Astrocyte of the spinal cord (primary cell): ENCODE measurements around the gene SHC3.

Experiments
- DNase-seq: peaks from one replicate; pipeline ENCODE4 v3.0.0; 2011; ENCODE audit warnings: low read depth, low spot score
- H3K4me3 ChIP-seq: 2 replicates; pipeline ENCODE4 v1.5.1; 2011; ENCODE audit warnings: low read depth, mild to moderate bottlenecking, low read length, moderate library complexity
- CTCF ChIP-seq: IDR thresholded peaks from 2 replicates; pipeline ENCODE4 v1.5.1; 2012; ENCODE audit warnings: low read depth, mild to moderate bottlenecking, low read length, inconsistent platforms
- in situ Hi-C: cut with HindIII; loops from 2 replicates; pipeline ENCODE4 v1.10.0; 2017; ENCODE audit warnings: low sequenced_read_pairs

SHC3 gene

GRCh38 chr9:89204801-89205200 is 26.2 kb upstream of the SHC3 start:
- no peak for DNase-seq
- TF ChIP-seq CTCF = no peak
- no peak overlapping the region for H3K4me3 ChIP-seq
- in situ Hi-C loops = no loop called here

- in situ Hi-C loops = no loop called here
- TF ChIP-seq CTCF = no peak
- DNase-seq = no peak
- no peak overlapping the region for H3K4me3 ChIP-seq
Measured at GRCh38 chr9:89195131-89195797, 16.6 kb upstream of the SHC3 start.

- no peak for TF ChIP-seq CTCF
- DNase-seq = no peak
- no peak overlapping the region for H3K4me3 ChIP-seq
- in situ Hi-C loops = no loop called here
Measured at GRCh38 chr9:89194421-89195130, 16.0 kb upstream of the SHC3 start.

GRCh38 chr9:89191004-89191403 is 12.4 kb upstream of the SHC3 start:
- TF ChIP-seq CTCF = no peak

GRCh38 chr9:89189215-89189614 is 10.6 kb upstream of the SHC3 start:
- no peak overlapping the region for H3K4me3 ChIP-seq
- no peak for DNase-seq
- in situ Hi-C loops = no loop called here
- no peak for TF ChIP-seq CTCF

More at GRCh38 chr9:89191004-89191403, 12.4 kb upstream of the SHC3 start:
- DNase-seq = no peak
- in situ Hi-C loops = no loop called here
- no peak overlapping the region for H3K4me3 ChIP-seq

- in situ Hi-C loops = no loop called here
Measured at GRCh38 chr9:89187950-89188349, 9.3 kb upstream of the SHC3 start.

More at GRCh38 chr9:89187950-89188349, 9.3 kb upstream of the SHC3 start:
- no peak for DNase-seq
- no peak overlapping the region for H3K4me3 ChIP-seq
- TF ChIP-seq CTCF = no peak
